HG03457 (cell line): ENCODE data around the gene NR2F6.

Source experiments
- ATAC-seq: cut with Tn5 transposase; IDR thresholded peaks from one replicate; pipeline ENCODE4 v1.9.1; 2021; ENCODE audit warnings: moderate number of reproducible peaks; ENCODE audit not compliant: unreplicated experiment

The NR2F6 gene

GRCh38 chr19:17240062-17240752, 5.5 kb downstream of the NR2F6 start:
- no peak for ATAC-seq

- no peak for ATAC-seq
These were observed 7.7 kb downstream of the NR2F6 start for GRCh38 chr19:17237747-17238706.

DNA sequence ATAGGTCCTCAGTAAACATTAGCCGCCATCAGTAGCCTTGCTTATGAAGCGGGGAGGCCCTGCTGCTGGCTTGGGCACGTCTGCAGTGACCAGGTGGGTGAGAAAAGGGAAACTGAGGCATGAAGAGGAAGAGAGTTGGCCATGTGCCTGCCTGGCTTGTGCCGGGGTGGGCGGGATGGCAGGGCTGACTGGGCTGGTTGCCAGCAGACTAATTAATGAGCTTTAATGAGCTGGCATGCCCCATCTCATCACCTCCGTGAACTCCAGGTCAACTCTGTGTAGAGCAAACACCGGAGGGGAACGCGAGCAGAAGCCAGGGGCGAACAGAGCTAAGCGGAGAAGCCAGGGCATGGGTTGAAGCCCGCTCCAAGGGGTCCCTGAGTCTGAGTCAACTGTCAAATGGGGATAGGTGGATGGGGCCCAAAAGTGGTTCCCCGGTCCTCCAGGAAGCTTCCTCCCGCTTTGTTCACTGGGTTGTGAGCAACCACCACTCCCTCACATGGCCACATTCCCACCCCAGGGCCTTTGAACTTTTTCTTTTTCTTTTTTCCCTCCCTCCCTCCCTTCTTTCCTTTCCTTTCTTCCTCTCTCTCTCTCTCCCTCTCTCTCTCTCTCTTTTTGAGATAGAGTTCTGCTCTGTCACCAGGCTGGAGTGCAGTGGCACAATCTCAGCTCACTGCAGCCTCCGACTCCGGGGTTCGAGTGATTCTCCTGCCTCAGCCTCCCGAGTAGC, 8.7 kb downstream of the NR2F6 start:
- ATAC-seq: no peak

GRCh38 chr19:17235971-17236777, 9.5 kb downstream of the NR2F6 start:
- no peak for ATAC-seq

GRCh38 chr19:17235300-17235970, 10.3 kb downstream of the NR2F6 start:
- ATAC-seq: no peak

DNA sequence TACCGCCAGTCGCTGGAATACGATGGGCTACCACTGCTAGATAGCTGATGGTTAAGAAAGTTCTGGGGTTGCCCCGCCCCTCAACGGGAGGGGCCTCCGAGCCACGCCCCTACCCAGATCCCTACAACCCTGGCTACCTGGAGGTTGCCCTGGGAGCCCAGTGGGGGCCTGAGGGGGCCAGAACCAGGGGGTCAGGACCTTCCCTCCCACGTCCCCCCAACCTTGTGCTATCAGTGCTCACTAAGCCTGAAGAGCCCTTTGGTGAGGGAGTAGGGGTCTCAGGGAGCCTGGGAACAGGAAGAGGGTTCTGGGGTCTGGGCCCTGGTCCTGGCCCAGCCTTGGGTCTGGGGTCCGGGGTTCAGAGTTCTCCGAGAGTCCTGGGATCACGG, 10.8 kb downstream of the NR2F6 start:
- ATAC-seq: no peak

GRCh38 chr19:17232258-17232657, 13.5 kb downstream of the NR2F6 start:
- no peak for ATAC-seq

DNA sequence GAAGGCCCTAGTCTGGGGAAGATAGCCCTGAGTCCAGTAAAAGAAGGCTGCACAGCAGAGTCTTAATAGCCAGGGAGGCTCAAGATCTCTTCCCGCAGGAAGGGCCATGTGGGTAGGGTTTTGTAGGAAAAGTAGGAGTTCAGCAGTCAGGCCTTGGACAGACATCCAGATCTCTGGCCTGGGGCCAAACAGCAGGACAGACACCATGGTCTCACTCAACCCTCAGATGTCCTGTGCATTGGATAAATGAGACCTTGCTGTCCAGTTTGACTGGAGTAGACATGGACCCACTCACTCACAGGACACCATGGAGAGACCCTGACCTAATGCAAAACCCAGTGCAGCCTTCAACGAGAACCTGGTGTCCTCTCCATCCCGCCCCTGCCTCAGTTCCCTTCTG, 15.8 kb downstream of the NR2F6 start:
- ATAC-seq: no peak

DNA sequence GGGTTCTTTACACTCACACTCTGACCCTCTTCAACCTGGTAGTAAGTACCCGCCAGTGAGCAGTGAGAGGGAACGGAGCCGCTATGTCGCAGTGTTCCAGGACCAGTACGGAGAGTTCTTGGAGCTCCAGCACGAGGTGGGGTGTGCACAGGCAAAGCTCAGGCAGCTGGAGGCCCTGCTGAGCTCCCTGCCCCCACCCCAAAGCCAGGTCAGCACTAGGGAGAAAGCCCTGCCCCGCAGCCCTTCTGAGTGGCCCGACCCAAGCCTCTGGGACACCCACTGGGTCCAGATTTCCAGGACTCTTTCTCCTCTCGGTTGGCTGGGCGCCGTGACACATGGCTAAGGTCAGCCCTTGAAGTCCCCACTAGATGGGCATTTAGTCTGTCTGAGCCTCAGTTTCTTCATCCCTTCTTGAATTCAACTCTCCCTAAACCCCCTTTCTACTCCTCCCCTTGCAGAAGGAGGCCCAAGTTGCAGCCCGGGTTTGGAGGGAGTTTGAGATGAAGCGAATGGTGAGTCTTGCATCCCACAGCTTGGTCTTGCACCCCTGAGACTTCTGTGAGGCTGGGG, 17.8 kb downstream of the NR2F6 start:
- ATAC-seq: no peak

DNA sequence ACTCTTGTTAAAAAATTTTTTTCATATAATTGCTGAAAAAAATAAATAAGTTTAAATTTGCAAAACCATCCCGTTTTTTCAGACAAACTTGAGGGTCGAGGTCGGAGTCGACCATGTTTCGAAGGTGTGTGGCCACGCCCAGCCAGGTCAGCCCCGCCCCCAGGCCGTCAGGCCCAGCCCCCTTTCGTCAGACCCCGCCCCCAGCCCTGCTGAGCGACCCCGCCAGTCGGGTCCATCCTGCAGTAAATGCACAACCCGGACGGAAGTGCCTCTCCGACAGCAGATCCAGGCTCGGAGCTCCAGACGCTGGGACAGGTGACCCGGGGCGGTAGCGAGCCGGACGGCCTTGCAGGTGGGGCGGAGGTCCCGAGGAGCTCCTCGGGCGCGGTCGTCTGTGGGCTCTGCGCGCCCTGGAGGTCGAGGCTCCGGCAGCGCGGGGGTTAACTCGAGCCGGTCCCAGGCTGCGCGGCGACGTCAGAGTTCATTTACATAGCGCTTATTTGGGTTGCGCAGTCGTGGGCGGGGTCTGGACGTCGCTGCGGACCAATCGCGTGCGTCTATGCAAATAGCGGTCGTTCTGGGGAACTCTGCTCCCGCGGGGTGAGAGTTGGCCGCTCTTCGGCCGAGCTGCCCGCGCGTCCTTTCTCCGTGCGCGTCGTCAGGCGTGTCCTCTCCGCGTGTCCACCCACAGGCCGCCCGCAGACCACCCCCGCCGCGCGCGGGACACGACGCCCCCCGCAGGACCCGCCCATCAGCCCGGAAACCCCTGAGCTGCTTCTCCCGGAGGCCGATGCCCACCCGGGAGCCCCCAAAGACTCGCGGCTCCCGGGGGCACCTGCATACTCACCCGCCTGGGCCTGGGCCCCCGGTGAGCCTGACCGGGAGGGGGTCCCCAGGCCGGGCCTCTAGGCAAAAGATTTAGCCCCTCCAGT, 19.5 kb downstream of the NR2F6 start, which contains the start of gene OCEL1:
Gene OCEL1, plus strand, starts transcription at position 225 of the 932 bp plus-strand sequence. Its CDS starts 22 bp downstream, at position 247.
- peak; percentile 78 for ATAC-seq

GRCh38 chr19:17225053-17225452, 20.7 kb downstream of the NR2F6 start:
- no peak for ATAC-seq

DNA sequence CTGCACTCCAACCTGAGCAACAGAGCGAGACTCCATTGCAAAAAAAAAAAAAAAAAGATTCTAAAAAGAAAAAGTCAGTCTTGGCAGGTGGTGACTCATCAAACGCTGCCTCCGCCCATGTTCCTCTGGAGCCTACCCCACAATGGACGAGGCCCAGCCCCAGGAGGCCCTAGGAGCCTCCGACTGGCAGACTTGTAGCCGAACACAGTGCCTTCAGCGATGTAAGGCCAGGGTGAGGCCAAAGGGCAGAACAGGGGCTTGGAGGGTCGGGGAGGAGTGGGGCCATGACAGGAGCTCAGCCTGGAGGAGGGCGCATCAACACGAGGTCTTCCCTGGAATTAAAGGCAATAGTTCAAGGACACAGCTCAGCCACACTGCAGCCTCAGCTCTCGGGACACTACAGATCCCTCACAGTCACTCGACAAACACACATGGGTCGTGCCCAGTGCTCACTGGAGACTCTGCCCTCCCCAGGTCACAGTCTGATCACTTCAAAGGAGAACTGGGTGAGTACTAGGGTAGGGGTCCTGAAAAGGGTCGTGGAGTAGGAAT, 25.4 kb downstream of the NR2F6 start:
- ATAC-seq: no peak

- ATAC-seq: no peak
These were observed 26.4 kb downstream of the NR2F6 start for GRCh38 chr19:17219286-17219685.

DNA sequence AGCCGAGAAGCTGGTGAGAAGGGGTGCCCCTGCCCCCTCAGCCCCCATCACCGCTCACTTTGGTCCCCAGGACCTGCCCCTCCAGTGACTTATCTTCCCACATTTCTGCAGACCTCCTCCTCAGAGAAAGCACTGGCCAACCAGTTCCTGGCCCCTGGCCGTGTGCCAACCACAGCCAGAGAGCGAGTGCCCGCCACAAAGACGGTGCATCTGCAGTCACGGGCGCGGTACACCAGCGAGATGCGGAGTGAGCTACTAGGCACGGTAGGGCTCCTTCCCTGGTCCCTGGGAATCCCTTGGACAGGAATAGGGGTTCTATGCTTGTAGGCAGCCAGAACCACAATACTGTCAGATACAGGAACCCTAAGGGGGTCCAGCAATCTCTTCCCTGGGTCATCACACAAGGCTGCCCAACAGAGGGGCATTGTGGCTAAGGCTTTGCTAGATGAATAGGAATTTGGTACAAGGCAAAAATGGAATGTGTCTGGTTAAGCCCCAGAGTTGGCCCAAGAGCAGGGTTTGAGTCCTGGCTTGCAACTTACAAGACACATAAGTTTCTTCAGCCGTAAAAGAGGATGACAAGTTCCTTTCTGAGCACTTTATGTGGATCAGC, 29.6 kb downstream of the NR2F6 start:
- no peak for ATAC-seq

DNA sequence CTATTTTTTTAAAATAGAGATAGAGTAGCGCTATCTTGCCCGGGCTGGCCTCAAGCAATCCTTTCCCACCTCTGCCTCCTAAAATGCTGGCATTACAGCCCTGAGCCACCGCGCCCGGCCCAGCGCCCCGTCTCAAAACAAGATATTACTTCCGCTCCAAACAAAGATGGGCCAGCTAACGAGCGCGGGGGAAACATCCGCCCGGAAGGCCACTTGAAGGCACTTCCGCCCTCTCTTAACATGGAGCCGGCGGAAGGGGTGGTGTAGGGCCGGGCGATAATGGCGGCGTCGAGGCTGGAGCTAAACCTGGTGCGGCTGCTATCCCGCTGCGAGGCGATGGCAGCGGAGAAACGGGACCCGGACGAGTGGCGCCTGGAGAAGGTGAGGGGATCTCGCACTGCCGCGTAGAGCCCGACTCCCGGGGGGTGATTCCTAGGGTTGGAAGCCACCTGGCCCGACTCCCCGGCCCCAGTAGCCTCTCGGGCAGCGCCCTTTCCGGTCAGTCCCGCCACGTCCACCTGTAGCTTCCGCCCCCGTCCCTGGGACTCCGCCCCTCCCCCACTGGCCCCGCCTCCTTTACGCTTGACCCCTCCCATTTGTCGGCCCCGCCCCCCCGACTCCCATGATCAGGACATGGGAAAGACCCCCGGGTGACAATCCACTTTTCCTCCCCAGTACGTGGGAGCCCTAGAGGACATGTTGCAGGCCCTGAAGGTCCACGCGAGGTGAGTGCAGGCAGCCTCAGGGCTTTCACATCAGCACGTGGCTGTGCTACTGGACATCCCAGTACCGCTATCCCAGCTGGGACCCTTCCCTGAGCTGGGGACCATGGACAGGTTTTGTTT, 30.4 kb downstream of the NR2F6 start, which contains the start of gene USE1:
Gene USE1, plus strand, starts transcription at position 231 of the 845 bp plus-strand sequence. Its CDS starts 49 bp downstream, at position 280.
- ATAC-seq: no peak

- no peak for ATAC-seq
These were observed 31.1 kb downstream of the NR2F6 start for GRCh38 chr19:17214508-17215126.
